Stomach (tissue), 4 donors: Measurements from ENCODE around the gene AIFM3.

Experiments used
- CTCF ChIP-seq, 7 experiments: fragments of 450-650 bp in 4 of 7; fragments of 200-600 bp in 3 of 7; sonication (generic) in 3 of 7; IDR thresholded peaks; one replicate each; pipeline ENCODE4 v1.5.1; 2016 to 2019; ENCODE audit warnings: antibody characterized with exemption in 7 of 7, control low read depth in 2 of 7, mild to moderate bottlenecking in 1 of 7
- POLR2A ChIP-seq, 4 donors: fragments of 450-650 bp; IDR thresholded peaks; one replicate each; pipeline ENCODE4 v1.6.1; 2016; ENCODE audit warnings: antibody characterized with exemption in 4 of 4, control low read depth in 2 of 4, mild to moderate bottlenecking in 1 of 4, moderate library complexity in 1 of 4
- POLR2AphosphoS5 ChIP-seq, 3 donors: sonication (generic); formaldehyde crosslinking; IDR thresholded peaks; one replicate each; pipeline ENCODE4 v1.6.1; 2016; ENCODE audit warnings: antibody characterized with exemption in 3 of 3

- no peak for TF ChIP-seq POLR2AphosphoS5 (IDR thresholded peaks at IDR 0.05)
- no peak for TF ChIP-seq CTCF (IDR thresholded peaks at IDR 0.05)
- TF ChIP-seq POLR2A (IDR thresholded peaks at IDR 0.05), result no peak
These were observed 21.5 kb upstream of the AIFM3 start for GRCh38 chr22:20945578-20945934.
